ENCODE results near the gene OR1E2.
"Not testable (repeated sequence)": the region's sequence is repeated elsewhere in the genome, so short reads cannot be mapped to it uniquely, and the experiment has no call there.

OR1E2 gene

GRCh38 chr17:3397801-3398200 is 35.8 kb downstream of the OR1E2 start:
- not testable (repeated sequence) for DNase-seq (ENCODE audit: low spot score)

DNA sequence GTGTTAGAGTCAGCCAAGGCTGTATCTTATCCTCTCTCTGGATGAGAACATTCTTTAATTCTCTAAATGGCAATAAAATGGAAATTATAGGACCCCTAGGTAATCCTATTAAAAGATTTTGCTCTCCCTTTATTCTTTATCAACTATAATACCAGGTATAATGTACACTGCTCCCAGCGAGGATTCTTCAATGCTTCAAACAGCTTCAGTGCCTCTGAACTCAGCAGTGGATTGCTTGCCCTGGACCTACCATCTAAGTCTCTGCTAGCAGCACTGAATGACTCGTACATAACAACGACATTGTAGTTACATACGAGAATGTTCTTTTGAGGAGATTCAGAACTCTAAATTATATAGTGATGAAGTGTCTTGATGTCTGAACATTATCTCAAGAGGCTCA is 43.9 kb downstream of the OR1E2 start:
- DNase-seq (ENCODE audit: low spot score): no peak

DNA sequence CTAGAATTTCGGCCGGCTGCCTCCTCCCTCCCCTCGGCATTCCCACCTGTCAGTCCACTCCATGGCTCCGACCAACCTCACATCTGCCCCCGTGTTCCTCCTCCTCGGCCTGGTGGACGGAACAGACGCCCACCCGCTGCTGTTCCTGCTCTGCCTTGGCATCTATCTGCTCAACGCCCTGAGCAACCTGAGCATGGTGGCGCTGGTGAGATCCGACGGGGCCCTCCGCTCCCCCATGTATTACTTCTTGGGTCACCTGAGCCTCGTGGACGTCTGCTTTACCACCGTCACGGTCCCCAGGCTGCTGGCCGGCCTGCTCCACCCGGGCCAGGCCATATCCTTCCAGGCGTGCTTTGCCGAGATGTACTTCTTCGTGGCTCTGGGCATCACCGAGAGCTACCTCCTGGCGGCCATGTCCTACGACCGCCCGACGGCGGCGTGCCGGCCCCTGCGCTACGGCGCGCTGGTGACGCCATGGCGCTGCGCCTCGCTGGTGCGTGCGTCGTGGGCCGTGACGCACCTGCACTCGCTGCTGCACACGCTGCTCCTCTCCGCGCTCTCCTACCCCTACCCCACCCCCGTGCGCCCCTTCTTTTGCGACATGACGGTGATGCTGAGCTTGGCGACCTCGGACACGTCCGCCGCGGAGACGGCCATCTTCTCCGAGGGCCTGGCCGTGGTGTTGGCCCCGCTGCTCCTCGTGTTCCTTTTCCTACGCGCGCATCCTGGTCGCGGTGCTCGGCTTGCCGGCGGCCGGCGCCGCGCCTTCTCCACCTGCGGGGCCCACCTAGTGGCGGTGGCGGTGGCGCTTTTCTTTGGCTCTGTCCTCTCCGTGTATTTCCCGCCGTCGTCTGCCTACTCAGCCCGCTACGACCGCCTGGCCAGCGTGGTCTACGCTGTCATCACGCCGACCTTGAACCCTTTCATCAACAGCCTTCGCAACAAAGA is 47.5 kb downstream of the OR1E2 start, which contains the start of gene OR3A2:
OR3A2 (minus strand) TSS at position 440 of the 948 bp plus-strand sequence.
- DNase-seq (ENCODE audit: low spot score): no peak
